ENCODE results near the gene PPP2R3A.

The PPP2R3A gene

DNA sequence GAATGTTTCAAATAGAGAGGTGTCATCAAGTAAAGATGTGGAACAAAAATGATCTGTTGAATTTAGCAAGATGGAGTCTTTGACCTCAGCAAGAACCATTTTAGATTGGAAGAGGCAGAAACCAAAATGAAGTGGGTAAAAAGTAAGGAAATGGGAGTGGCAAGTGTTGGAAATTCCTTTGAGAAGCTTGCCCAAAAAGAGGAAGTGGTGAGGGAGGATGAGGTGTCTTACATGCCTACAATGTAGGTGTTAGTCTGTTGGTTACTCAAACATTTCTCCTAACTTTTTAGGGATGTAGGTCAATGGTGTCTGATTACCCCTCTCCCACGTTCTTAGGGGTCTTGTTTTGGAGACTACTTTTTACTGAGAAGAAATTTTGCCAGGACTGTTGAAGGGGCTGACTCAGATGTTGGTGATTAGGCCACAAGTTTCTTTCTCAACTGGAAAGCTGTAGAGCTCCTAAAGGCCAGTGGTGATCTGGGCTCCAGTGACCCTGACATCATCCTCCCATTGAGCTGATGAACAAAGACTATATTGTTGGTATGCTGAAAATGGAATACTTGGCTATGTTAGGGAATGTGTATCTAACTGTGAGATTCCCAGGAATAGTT lies 5.1 kb downstream of the PPP2R3A start:
- in situ Hi-C loops (cut with MboI; ENCODE audit: low sequenced_read_pairs): no loop called here

DNA sequence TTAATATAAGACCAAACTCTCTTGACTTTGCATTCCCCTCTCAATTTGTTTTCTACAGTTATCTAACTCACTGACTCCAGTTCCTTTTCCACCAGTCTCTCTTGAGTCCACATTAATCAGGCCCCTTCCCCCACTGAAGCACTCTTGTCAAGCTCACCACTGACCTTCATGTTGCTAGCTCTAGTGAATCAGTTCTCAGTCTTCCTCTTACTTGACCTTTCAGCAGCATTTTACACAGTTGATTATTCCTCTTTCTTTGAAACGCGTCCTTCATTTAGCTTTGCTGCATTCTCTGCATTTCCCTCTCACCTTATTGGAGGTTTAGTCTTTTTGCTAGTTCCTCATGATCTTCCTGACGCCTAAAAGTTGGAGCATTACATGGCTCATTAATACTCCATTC lies 8.3 kb downstream of the PPP2R3A start:
- in situ Hi-C loops (cut with MboI; ENCODE audit: low sequenced_read_pairs): no loop called here

DNA sequence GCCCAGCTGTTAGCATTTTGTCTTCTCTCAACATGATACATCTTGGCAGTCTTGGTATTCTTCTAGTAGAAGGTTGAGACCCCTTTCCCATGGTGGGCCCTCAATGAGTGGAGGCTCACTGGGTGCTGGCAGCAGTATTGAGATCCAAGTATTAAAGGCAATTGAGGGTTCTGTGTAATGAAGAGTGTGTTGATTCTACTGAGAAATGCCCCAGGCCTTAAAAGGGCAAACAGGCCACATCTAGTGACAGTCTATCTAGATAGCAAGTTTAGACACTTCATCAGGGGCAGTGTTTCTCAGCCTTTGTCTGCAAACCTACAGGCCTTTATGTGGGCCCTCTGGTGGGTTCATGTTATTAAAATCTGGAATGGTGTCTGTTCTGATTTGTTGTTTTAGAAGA lies 9.5 kb downstream of the PPP2R3A start:
- in situ Hi-C loops (cut with MboI; ENCODE audit: low sequenced_read_pairs): no loop called here

DNA sequence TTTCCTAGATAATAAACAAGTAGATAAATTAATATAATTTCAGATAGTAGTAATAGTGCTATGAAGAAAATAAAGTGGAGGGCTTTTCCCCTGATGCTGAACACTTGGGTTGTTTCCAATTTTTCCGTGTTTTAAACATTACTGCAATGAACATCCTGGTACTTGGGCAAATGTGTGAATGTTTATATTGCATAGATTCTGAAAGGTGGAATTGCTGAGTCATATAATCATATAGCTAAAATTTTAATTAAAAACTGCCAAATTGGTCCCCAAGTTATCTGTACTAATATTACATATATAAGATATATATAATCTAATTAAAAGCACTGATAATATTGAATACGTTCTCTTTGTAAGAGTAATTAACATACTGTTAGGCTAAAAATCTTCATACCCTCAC lies 10.0 kb downstream of the PPP2R3A start:
- in situ Hi-C loops (cut with MboI; ENCODE audit: low sequenced_read_pairs): no loop called here

DNA sequence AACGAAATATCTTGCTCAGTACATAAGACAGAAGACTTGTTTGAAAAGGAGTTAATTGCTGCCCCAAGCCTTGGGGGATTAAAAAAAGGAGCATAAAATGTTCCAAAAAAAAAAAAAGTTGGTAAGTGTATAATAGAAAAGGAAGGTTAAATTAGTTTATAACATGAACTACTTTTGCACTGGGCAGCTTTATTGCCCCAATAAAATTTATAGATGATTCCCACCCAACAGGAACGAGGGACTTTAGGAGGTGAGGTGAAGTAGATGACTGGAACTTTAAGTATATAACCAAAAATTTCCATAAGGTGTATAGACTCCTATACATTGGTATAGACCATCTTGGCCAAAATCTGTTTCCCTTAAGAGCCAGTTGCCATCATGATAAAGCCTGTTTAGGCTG lies 14.8 kb downstream of the PPP2R3A start:
- in situ Hi-C loops (cut with MboI; ENCODE audit: low sequenced_read_pairs): no loop called here

DNA sequence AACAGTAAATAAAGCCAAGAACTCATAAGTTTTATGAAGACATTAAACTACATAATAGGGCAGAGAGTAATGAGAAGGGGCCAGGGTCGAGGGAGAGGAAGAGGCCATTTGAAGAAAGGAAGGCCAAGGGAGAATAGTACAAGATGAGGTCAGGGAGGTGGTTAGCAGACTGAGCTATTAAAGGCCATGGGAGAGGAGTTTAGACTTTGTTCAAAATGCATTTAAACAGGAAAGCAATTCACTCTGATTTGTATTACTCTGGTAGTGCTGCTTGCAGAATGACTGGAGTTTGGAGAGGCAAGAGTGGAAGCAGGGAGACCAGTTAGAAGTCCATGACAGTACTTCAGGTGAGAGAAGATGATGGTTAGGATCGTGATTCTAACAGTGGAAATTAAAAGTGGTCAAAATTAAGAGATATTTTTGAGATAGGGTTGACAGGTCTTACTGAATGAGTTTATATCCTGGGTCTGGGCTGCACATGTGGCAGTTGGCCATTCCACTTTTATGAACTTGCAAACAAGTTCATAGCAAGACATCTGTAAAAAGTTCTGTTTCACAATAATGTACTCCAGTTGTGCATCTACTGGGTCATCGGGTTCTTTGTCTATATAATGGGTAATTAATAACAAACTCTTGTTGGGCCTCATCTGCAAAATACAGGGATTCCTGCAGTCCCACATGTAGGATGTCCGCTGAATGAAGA lies 16.3 kb downstream of the PPP2R3A start:
- in situ Hi-C loops (cut with MboI; ENCODE audit: low sequenced_read_pairs): no loop called here

DNA sequence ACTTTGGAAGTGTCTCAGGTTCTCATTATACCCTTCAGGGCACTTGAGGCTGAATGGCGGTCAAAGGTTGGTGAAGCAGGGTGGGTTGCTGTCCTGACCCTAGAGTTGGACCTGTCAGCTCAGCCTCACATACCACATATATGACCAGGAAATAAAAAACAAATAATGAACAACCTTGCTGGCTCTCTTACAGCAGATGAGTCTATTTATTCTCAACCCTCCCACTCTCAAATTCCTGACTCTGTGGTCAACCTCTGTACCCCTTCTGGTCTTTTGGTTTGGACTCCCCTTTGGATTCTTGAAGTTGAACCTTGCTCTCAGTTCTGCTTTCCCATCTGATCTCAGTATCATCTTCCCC lies 16.9 kb downstream of the PPP2R3A start:
- in situ Hi-C loops (cut with MboI; ENCODE audit: low sequenced_read_pairs): no loop called here

DNA sequence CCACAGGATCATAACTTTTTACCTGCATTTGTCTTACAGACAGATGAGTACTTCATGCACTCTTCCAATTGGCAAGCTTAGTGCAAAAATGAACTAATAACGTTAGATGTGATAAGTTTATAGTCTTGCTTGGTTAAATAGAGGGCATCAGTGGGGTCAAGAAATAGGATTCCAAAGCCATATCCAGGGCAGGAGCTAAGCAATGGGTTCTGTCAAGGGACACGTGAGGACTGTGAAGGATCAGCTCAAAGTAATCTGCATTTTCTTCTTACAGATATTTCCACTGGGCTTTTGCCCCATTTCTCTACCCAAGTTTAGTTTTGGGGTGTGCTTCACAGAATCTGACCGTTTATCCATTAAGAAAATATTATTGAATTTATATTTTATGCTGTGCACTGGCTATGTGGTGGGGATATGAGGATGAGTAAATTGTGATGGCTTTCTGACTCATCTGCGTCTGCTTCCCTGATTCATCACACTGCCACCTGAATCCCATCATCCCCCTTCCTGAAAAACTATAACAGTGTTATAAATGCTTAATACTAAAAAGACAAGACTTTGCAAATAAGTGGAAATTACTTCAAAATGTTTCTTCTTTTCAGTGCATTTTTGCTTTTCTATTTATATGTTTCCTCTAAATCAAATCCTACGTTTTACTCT lies 17.5 kb downstream of the PPP2R3A start:
- in situ Hi-C loops (cut with MboI; ENCODE audit: low sequenced_read_pairs): no loop called here

DNA sequence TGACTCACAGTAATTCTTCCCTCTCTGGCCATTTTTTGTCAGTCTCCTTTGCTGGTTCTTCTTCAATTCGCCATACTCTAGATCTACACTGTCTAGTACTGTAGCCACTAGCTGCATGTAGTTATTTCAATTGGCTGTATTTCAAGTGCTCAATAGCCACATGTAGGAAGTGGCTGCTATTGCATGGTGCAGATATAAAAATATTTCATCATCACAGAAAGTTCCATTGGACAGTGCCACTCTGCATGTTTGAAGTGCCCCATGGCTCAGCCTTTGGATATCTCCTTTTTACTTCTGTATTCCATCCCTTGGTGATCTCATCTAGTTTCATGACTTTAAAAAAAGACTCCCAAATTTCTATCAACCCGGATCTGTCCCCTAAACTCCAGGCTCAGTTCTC lies 22.1 kb downstream of the PPP2R3A start:
- in situ Hi-C loops (cut with MboI; ENCODE audit: low sequenced_read_pairs): no loop called here

DNA sequence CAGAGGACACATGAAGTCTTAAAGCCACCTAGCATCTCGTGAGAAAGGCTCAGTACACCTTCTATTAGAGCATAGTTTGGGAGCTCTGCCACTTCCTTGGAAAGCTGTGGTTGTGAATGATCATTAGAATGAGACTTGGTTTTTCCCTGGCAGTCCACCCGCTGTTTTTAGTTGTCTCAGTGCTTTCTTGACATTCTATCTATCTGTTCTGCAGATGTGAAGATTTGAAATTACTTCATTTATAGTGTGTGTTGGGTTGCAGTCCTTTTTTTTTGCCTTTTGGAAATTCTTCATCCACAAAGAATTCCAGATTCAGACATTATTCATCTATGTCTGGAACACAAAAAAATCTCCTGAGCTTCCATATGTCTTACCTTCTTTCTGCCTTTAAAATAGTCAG lies 23.7 kb downstream of the PPP2R3A start:
- in situ Hi-C loops (cut with MboI; ENCODE audit: low sequenced_read_pairs): no loop called here

DNA sequence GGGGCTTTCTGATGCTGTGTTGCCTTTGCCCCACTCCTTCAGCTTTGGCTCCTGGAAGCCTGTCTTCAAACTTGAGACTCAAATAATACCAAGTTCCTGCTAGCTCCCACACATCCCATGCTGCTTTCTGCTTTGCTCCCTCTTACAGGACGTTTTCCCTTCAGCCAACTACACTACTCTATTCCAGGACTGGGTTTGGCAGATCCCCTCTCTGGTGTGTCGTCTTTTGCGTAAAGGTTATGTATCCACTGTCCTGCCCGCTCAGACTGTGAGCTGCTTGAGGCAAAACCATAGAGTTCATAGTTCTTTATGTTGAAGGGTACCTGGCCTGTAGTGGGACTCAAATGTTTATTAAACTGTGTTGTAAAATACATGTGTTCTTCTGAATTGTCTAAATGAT lies 25.4 kb downstream of the PPP2R3A start:
- in situ Hi-C loops (cut with MboI; ENCODE audit: low sequenced_read_pairs): no loop called here

DNA sequence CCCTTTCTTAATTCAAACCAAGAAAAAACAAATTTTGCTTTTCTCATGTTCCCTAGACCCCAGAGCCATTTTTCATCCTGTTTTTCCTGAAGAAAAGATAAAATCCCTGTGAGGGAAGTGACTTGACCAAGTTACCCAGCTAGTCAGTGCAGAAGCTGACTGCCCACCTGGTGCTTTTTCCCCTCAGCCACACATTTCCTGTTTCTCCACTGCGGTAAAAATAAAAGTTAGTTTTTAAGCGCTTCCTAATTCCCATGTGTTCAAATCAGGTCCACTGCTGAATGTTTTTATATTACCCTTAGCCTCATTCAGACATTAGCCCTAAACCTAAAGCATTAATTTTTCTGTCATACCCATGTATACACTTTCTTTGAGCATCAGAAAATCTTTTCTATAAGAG lies 26.1 kb downstream of the PPP2R3A start:
- in situ Hi-C loops (cut with MboI; ENCODE audit: low sequenced_read_pairs): no loop called here

DNA sequence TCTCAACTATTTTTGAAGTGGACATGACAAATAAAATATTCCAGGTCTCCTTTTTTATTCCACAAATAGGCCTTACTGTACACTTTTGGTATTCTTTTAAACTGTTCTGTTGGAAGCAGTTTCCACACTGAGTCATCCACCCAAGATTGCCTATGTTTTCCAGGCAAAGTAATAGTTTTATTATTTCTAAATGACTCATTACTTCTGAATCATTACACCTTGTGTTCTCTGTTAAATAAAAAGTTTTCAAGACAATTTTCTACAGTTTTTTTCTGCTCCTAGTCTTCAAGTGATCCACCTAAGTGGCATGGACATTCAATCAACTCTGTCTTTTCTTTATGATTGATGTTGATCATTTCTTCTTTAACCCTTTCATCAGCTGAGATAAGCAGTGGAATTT lies 26.5 kb downstream of the PPP2R3A start:
- in situ Hi-C loops (cut with MboI; ENCODE audit: low sequenced_read_pairs): no loop called here

DNA sequence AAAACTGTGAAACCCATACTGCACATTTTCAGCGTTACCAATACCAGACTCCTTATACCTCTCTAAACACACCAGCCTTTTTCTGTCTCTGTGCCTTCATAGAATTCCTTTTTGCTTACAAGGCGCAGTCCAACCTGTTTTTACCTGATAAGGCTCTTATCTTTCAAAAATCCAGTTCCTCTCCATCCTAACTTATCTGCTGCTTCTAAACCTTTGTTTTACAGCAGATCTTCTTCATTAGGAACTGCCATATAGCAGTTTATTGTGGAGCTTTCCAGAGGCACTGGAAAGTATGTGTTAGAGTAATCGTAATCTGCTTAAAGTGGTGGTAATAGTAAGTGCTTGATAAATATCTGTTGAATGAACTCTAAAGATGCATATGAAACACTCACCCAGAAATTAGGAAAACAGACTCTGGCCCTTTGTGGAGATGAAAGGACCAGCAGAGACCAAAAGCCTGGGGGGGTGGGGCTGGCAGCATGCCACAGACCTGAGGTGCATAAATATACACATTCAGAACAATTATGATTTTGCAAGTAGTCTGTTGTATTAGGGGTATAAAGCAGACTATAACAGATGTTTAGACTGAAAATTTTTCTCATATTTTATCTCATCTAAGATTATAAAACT lies 29.3 kb downstream of the PPP2R3A start:
- in situ Hi-C loops (cut with MboI; ENCODE audit: low sequenced_read_pairs): no loop called here

DNA sequence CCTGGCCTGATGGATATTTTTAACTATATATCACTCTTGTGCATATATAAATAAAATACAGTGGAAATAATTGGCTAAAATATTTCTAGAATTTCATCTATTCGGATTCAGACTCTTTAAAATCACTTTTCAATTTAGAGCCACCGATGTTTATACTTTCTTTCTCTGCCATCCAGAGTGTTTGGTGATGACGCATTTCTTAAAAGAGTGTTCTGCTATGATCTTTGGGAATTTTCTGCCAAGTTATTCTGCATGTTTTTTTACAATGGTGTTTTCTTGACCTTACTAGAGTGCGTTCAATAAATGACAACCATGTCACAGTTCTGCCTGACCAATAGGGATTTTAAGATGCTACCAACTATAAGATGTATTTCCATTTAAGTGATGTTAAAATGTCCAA lies 30.2 kb downstream of the PPP2R3A start:
- in situ Hi-C loops (cut with MboI; ENCODE audit: low sequenced_read_pairs): no loop called here

DNA sequence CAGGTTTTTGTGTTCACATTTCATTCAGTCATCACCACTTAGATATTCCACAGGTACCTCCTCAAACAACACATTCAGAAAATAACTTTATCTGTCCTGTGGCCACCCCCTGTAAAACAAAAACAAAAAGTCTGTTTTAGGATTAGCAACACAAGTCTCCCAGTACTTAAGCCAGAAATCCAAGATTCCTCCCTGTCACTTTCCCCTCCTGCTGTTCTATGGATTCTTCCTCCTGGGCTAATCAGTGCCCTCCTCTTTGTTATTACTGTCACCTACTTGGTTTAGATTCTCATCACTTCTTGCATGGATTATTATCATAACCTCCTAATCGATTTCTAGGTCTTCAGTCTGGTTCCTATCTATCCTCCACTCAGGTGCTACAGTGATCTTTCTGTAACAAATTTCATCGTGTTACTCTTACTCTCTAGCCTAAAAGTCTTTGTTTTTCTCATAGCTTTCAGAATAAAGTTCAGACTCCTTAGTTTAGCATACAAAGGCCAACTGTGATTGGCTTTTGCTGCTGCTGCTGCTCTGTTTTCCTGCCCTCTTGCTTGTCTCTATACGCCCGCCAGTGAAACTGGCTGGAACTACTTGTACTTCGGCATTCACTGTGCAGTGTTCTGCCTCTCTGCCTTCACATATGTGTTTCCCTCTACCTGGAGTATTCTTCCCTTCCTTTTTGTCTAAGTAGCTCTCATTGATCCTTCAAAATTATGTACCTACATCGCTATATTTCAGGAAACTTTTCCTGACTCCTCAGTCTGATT lies 32.2 kb downstream of the PPP2R3A start:
- in situ Hi-C loops (cut with MboI; ENCODE audit: low sequenced_read_pairs): no loop called here

DNA sequence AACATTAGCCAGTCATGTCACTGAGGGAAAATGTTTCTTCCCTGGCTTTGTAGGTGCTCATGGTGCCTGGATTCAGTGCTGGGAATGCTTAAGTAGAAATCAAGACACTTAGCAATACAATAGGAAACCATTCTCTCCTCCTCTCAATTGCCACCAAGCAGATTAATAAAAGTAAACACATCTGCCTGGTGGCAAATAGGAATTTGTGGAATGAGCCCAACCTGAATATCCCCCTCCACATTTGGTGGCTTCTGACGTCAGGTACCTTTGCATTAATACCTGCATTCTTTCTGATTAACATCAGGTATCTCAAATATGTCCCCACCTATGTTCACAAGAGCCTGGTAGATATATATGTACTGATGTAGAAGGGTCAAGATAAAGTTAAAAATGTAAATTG lies 42.7 kb downstream of the PPP2R3A start:
- in situ Hi-C loops (cut with MboI; ENCODE audit: low sequenced_read_pairs): no loop called here

DNA sequence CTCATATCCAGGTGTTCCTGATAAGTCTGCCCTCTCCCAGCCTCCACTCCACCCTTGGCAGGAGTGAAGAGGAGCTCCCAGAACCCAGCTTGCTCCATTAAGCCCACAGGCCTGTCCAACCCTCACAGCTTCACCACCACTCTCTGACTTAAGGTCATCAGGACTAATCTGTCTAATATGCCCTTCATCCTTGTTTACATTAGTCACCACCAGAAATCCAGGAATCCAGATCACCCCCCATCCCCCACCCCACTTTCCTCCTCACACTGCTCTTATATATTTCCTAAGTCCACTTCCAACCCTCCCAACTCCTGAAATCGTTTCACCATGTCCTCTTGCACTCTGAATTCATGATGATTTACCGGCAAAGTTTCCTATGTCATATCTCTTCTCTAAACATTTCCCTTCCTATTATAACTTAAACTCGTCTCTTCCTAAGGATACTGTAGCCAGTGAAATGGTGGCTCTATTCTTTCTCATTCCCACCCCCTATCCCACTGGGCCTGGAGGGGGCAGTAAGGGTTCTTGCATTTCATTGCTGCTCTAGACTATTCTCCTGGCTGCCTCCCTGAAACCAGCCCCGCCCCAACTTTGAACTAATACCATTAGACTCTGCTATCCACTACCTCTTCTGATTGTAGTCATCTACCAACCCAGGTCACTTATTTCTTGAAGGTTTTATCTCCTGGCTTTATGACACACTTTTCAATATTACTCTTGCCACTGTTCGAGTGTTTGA lies 43.4 kb downstream of the PPP2R3A start:
- in situ Hi-C loops (cut with MboI; ENCODE audit: low sequenced_read_pairs): no loop called here

DNA sequence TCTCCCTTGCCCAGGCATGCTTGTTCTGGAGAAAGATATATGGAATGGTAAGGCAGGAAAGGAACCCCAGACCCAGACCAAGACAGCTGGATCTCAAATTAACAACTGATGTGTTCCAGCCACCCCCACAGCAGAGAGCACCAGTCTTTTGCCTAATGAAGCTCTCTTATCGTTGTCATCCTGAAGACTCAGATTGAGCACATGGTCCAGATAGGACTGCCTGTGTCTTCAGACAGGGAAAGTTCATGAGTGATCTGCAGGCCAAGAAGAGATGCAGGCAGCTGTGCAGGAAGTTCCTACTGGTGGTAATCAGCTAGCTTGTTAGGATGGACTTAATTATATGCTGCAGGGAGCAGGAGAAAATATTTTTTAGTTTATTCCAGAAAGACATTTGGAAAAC lies 53.3 kb downstream of the PPP2R3A start:
- in situ Hi-C loops (cut with MboI; ENCODE audit: low sequenced_read_pairs): no loop called here

DNA sequence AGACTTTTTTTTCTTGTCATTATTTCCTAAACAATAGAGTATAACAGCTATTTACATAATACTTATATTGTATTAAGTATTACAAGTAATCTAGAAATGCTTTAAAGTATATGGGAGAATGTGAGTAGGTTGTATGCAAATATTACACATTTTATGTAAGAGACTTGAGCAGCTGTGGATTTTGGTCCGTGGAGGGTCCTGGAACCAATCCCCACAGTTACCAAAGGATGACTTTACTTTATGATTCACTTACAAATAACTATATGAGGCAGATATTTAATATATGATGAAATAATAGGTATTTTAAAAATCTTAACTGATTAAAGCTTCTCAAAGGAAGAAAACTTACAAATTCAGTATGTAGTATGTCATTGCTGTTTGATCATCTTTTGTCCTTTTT lies 56.3 kb downstream of the PPP2R3A start:
- in situ Hi-C loops (cut with MboI; ENCODE audit: low sequenced_read_pairs): no loop called here
